Measurements from ENCODE around the gene RNF222. TPM values are rescaled to one million over a fixed set of nuclear protein-coding genes. Genes with fewer than 3 reads are reported as not detected.

Gene RNF222
- total RNA-seq, 4 donors from 2014 or later = not detected

DNA sequence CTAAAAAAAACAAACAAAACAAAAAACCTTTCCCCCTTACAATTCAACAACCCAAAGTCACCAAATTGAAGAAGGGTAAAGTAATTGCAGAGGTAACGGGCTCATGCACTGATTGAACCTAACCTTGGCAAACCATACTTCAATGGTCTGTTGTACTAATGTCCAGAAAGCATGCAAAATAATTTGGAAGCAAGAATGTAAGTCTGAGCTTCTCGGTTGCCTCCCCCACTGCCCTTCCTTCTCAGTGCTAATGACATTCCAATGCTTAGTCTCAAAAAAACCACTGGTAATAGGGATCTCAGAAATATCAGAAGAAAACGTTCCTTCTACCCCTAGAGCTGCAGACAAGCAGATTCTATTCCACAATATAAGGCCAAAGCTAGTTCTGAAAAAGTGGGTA, 36.9 kb downstream of the RNF222 start:
- H3K27ac ChIP-seq = no peak overlapping the region

GRCh38 chr17:8360260-8360659, 37.4 kb downstream of the RNF222 start:
- Histone ChIP-seq H3K36me3 (no peaks in the 10 kb centered on the region), H3K4me1 (no peaks in the 10 kb centered on the region), H3K27ac (no peak overlapping the region), H3K4me3 (no peak overlapping the region), H3K9me3 (no peaks in the 10 kb centered on the region), H3K27me3 (no peaks in the 10 kb centered on the region)
- DNase-seq = no peak
- TF ChIP-seq CTCF (IDR thresholded peaks at IDR 0.05) (no peak), POLR2A (IDR thresholded peaks at IDR 0.05) (no peak), POLR2AphosphoS5 (IDR thresholded peaks at IDR 0.05) (no peak), EP300 (IDR thresholded peaks at IDR 0.05; ENCODE audit: low read depth) (no peak)
- in situ Hi-C loops (cut with MboI; ENCODE audit: low pct_ligation_motif_present in 1 of 4, low pct_unique_long_range_greater_than_20kb in 1 of 4, low sequenced_read_pairs in 3 of 4) (no loop called here), intact Hi-C loops (cut with DNase I; ENCODE audit: low total_unique reads) (no loop called here)
- 24 to 35% methylated on average over 3 of the region's 3 CpGs for WGBS, 2 donors (ENCODE audit: low coverage in 1 of 2)

More for the DNA sequence above, 36.9 kb downstream of the RNF222 start:
- intact Hi-C loops (cut with DNase I; ENCODE audit: low total_unique reads) = no loop called here
- Histone ChIP-seq H3K36me3 (no peaks in the 10 kb centered on the region), H3K9me3 (no peaks in the 10 kb centered on the region), H3K4me3 (no peak overlapping the region), H3K27me3 (no peaks in the 10 kb centered on the region), H3K4me1 (no peaks in the 10 kb centered on the region)
- DNase-seq = no peak
- WGBS, 2 donors (ENCODE audit: low coverage in 1 of 2) = 65 to 68% methylated on average over 3 of the region's 3 CpGs
- in situ Hi-C loops (cut with MboI; ENCODE audit: low pct_ligation_motif_present in 1 of 4, low pct_unique_long_range_greater_than_20kb in 1 of 4, low sequenced_read_pairs in 3 of 4) = no loop called here
- TF ChIP-seq POLR2A (IDR thresholded peaks at IDR 0.05) = no peak
- TF ChIP-seq POLR2AphosphoS5 (IDR thresholded peaks at IDR 0.05) = no peak
- no peak for TF ChIP-seq CTCF (IDR thresholded peaks at IDR 0.05)
- no peak for TF ChIP-seq EP300 (IDR thresholded peaks at IDR 0.05; ENCODE audit: low read depth)

GRCh38 chr17:8359769-8360168, 37.9 kb downstream of the RNF222 start:
- WGBS, 2 donors (ENCODE audit: low coverage in 1 of 2) = 66 to 77% methylated on average over 5 of the region's 5 CpGs
- in situ Hi-C loops (cut with MboI; ENCODE audit: low pct_ligation_motif_present in 1 of 4, low pct_unique_long_range_greater_than_20kb in 1 of 4, low sequenced_read_pairs in 3 of 4) = no loop called here

DNA sequence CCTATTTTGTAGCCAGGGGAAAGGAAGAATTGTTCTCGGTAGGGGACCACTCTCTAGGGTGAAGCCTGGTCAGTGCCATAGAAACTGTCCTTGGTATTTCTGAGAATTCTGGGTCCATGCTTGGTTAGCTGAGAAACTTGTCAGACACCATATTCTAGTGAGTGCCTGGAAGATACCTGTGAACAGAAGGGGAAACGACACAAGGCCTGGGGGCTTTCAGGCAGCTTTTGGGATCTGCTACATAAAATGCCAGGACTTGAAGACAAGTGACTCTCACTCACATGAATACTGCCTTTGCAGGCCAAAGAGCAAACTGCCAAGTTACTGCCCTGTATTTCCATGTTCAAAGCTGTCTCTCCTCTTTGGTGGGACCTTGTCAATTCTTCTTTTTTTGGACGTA, 39.7 kb downstream of the RNF222 start:
- H3K36me3 ChIP-seq = no peaks in the 10 kb centered on the region
- in situ Hi-C loops (cut with MboI; ENCODE audit: low pct_ligation_motif_present in 1 of 4, low pct_unique_long_range_greater_than_20kb in 1 of 4, low sequenced_read_pairs in 3 of 4) (no loop called here), intact Hi-C loops (cut with DNase I; ENCODE audit: low total_unique reads) (no loop called here)
- no peak overlapping the region for H3K27ac ChIP-seq
- DNase-seq = no peak
- no peak for TF ChIP-seq POLR2AphosphoS5 (IDR thresholded peaks at IDR 0.05)
- TF ChIP-seq EP300 (IDR thresholded peaks at IDR 0.05; ENCODE audit: low read depth) = no peak
- no peak for TF ChIP-seq CTCF (IDR thresholded peaks at IDR 0.05)
- no peak for TF ChIP-seq POLR2A (IDR thresholded peaks at IDR 0.05)
- no peaks in the 10 kb centered on the region for H3K4me1 ChIP-seq
- WGBS, 2 donors (ENCODE audit: low coverage in 1 of 2) = 94 to 97% methylated on average over 3 of the region's 3 CpGs
- H3K4me3 ChIP-seq = no peak overlapping the region
- no peaks in the 10 kb centered on the region for H3K9me3 ChIP-seq
- H3K27me3 ChIP-seq = no peaks in the 10 kb centered on the region

More at GRCh38 chr17:8359769-8360168, 37.9 kb downstream of the RNF222 start:
- no peak for TF ChIP-seq EP300 (IDR thresholded peaks at IDR 0.05; ENCODE audit: low read depth)
- no peak for TF ChIP-seq POLR2AphosphoS5 (IDR thresholded peaks at IDR 0.05)
- TF ChIP-seq POLR2A (IDR thresholded peaks at IDR 0.05) = no peak
- no peak for TF ChIP-seq CTCF (IDR thresholded peaks at IDR 0.05)
- H3K4me3 ChIP-seq = no peak overlapping the region
- no peaks in the 10 kb centered on the region for H3K36me3 ChIP-seq
- intact Hi-C loops (cut with DNase I; ENCODE audit: low total_unique reads) = no loop called here
- H3K9me3 ChIP-seq = no peaks in the 10 kb centered on the region
- no peaks in the 10 kb centered on the region for H3K27me3 ChIP-seq
- H3K4me1 ChIP-seq = no peaks in the 10 kb centered on the region
- no peak overlapping the region for H3K27ac ChIP-seq
- no peak for DNase-seq

Measured in transverse colon (tissue), 4 donors.